Measurements from ENCODE around the gene EFS. TPM values are rescaled to one million over a fixed set of nuclear protein-coding genes. Genes with fewer than 3 reads are reported as not detected.
"Not testable (repeated sequence)": the region's sequence is repeated elsewhere in the genome, so short reads cannot be mapped to it uniquely, and the experiment has no call there.

Gene EFS
- polyA plus RNA-seq, 4 donors = 0.54 to 11.5 (median 1.8) TPM

GRCh38 chr14:23402296-23403138, 37.5 kb upstream of the EFS start:
- no peak for FAIRE-seq
- no peak for DNase-seq
- no peaks in the 10 kb centered on the region for H3K4me1 ChIP-seq (ENCODE audit: control insufficient read depth in 3 of 3, insufficient read depth in 2 of 3, low read depth in 1 of 3, low read length in 2 of 3)
- no peaks in the 10 kb centered on the region for H3K9me3 ChIP-seq (ENCODE audit: control insufficient read depth in 2 of 2, insufficient read depth in 1 of 2, low read depth in 1 of 2, low read length in 1 of 2)
- H3K27me3 ChIP-seq (ENCODE audit: control insufficient read depth in 3 of 3, insufficient read depth in 3 of 3, low read length in 3 of 3) = peaks cover 0 to 15% (median 0%) of the 10 kb centered on the region in 3 donors
- no peak overlapping the region for H3K4me3 ChIP-seq (ENCODE audit: low read depth in 1 of 3, low read length in 3 of 3)
- no peaks in the 10 kb centered on the region for H3K36me3 ChIP-seq (ENCODE audit: control insufficient read depth in 3 of 3, insufficient read depth in 2 of 3, low read depth in 1 of 3, low read length in 3 of 3)
- 53 to 67% (median 67%) methylated on average over 24 to 25 of the region's 25 CpGs for WGBS, 3 donors
- no peak overlapping the region for H3K27ac ChIP-seq (ENCODE audit: low read depth in 1 of 3, low read length in 2 of 3)

- no peak for FAIRE-seq
- Histone ChIP-seq H3K4me1 (ENCODE audit: control insufficient read depth in 3 of 3, insufficient read depth in 2 of 3, low read depth in 1 of 3, low read length in 2 of 3) (no peaks in the 10 kb centered on the region), H3K36me3 (ENCODE audit: control insufficient read depth in 3 of 3, insufficient read depth in 2 of 3, low read depth in 1 of 3, low read length in 3 of 3) (no peaks in the 10 kb centered on the region), H3K27me3 (ENCODE audit: control insufficient read depth in 3 of 3, insufficient read depth in 3 of 3, low read length in 3 of 3) (peaks cover 0 to 15% (median 0%) of the 10 kb centered on the region in 3 donors), H3K9me3 (ENCODE audit: control insufficient read depth in 2 of 2, insufficient read depth in 1 of 2, low read depth in 1 of 2, low read length in 1 of 2) (no peaks in the 10 kb centered on the region), H3K27ac (ENCODE audit: low read depth in 1 of 3, low read length in 2 of 3) (no peak overlapping the region), H3K4me3 (ENCODE audit: low read depth in 1 of 3, low read length in 3 of 3) (no peak overlapping the region)
- WGBS, 3 donors = 69 to 79% (median 76%) methylated on average over 4 of the region's 4 CpGs
- no peak for DNase-seq
Measured at GRCh38 chr14:23401291-23401690, 36.3 kb upstream of the EFS start.

- 82 to 87% (median 86%) methylated on average over 16 of the region's 16 CpGs for WGBS, 3 donors
- H3K27ac ChIP-seq (ENCODE audit: low read depth in 1 of 3, low read length in 2 of 3); H3K9me3 ChIP-seq (ENCODE audit: control insufficient read depth in 2 of 2, insufficient read depth in 1 of 2, low read depth in 1 of 2, low read length in 1 of 2); H3K4me1 ChIP-seq (ENCODE audit: control insufficient read depth in 3 of 3, insufficient read depth in 2 of 3, low read depth in 1 of 3, low read length in 2 of 3); FAIRE-seq; DNase-seq; H3K4me3 ChIP-seq (ENCODE audit: low read depth in 1 of 3, low read length in 3 of 3); H3K36me3 ChIP-seq (ENCODE audit: control insufficient read depth in 3 of 3, insufficient read depth in 2 of 3, low read depth in 1 of 3, low read length in 3 of 3): not testable (repeated sequence)
- H3K27me3 ChIP-seq (ENCODE audit: control insufficient read depth in 3 of 3, insufficient read depth in 3 of 3, low read length in 3 of 3) = peaks cover 0 to 13% (median 0%) of the 10 kb centered on the region in 3 donors
Measured at GRCh38 chr14:23400496-23401149, 35.7 kb upstream of the EFS start.

- Histone ChIP-seq H3K27me3 (ENCODE audit: control insufficient read depth in 3 of 3, insufficient read depth in 3 of 3, low read length in 3 of 3) (peaks cover 0 to 13% (median 0%) of the 10 kb centered on the region in 3 donors), H3K4me1 (ENCODE audit: control insufficient read depth in 3 of 3, insufficient read depth in 2 of 3, low read depth in 1 of 3, low read length in 2 of 3) (no peaks in the 10 kb centered on the region), H3K9me3 (ENCODE audit: control insufficient read depth in 2 of 2, insufficient read depth in 1 of 2, low read depth in 1 of 2, low read length in 1 of 2) (no peaks in the 10 kb centered on the region), H3K27ac (ENCODE audit: low read depth in 1 of 3, low read length in 2 of 3) (no peak overlapping the region), H3K4me3 (ENCODE audit: low read depth in 1 of 3, low read length in 3 of 3) (no peak overlapping the region), H3K36me3 (ENCODE audit: control insufficient read depth in 3 of 3, insufficient read depth in 2 of 3, low read depth in 1 of 3, low read length in 3 of 3) (no peaks in the 10 kb centered on the region)
- FAIRE-seq = no peak
- WGBS, 3 donors = 79 to 86% (median 86%) methylated on average over 6 of the region's 6 CpGs
- DNase-seq = no peak
Measured at GRCh38 chr14:23399591-23399990, 34.6 kb upstream of the EFS start.

- no peak for FAIRE-seq
- 87 to 96% (median 89%) methylated on average over 3 of the region's 3 CpGs for WGBS, 3 donors
- no peak overlapping the region for H3K4me3 ChIP-seq (ENCODE audit: low read depth in 1 of 3, low read length in 3 of 3)
Measured at GRCh38 chr14:23399136-23399535, 34.2 kb upstream of the EFS start.

GRCh38 chr14:23398348-23398747, 33.4 kb upstream of the EFS start:
- no peaks in the 10 kb centered on the region for H3K4me1 ChIP-seq (ENCODE audit: control insufficient read depth in 3 of 3, insufficient read depth in 2 of 3, low read depth in 1 of 3, low read length in 2 of 3)
- H3K36me3 ChIP-seq (ENCODE audit: control insufficient read depth in 3 of 3, insufficient read depth in 2 of 3, low read depth in 1 of 3, low read length in 3 of 3) = no peaks in the 10 kb centered on the region
- no peak for DNase-seq
- no peak overlapping the region for H3K27ac ChIP-seq (ENCODE audit: low read depth in 1 of 3, low read length in 2 of 3)
- 74 to 86% (median 82%) methylated on average over 4 of the region's 4 CpGs for WGBS, 3 donors
- no peak for FAIRE-seq
- H3K9me3 ChIP-seq (ENCODE audit: control insufficient read depth in 2 of 2, insufficient read depth in 1 of 2, low read depth in 1 of 2, low read length in 1 of 2) = no peaks in the 10 kb centered on the region
- H3K27me3 ChIP-seq (ENCODE audit: control insufficient read depth in 3 of 3, insufficient read depth in 3 of 3, low read length in 3 of 3) = peaks cover 0 to 14% (median 0%) of the 10 kb centered on the region in 3 donors
- H3K4me3 ChIP-seq (ENCODE audit: low read depth in 1 of 3, low read length in 3 of 3) = no peak overlapping the region

More at GRCh38 chr14:23399136-23399535, 34.2 kb upstream of the EFS start:
- DNase-seq = no peak
- no peaks in the 10 kb centered on the region for H3K4me1 ChIP-seq (ENCODE audit: control insufficient read depth in 3 of 3, insufficient read depth in 2 of 3, low read depth in 1 of 3, low read length in 2 of 3)
- no peaks in the 10 kb centered on the region for H3K36me3 ChIP-seq (ENCODE audit: control insufficient read depth in 3 of 3, insufficient read depth in 2 of 3, low read depth in 1 of 3, low read length in 3 of 3)
- H3K27me3 ChIP-seq (ENCODE audit: control insufficient read depth in 3 of 3, insufficient read depth in 3 of 3, low read length in 3 of 3) = peaks cover 0 to 13% (median 0%) of the 10 kb centered on the region in 3 donors
- no peaks in the 10 kb centered on the region for H3K9me3 ChIP-seq (ENCODE audit: control insufficient read depth in 2 of 2, insufficient read depth in 1 of 2, low read depth in 1 of 2, low read length in 1 of 2)
- H3K27ac ChIP-seq (ENCODE audit: low read depth in 1 of 3, low read length in 2 of 3) = no peak overlapping the region

- Histone ChIP-seq H3K27ac (ENCODE audit: low read depth in 1 of 3, low read length in 2 of 3) (no peak overlapping the region), H3K36me3 (ENCODE audit: control insufficient read depth in 3 of 3, insufficient read depth in 2 of 3, low read depth in 1 of 3, low read length in 3 of 3) (no peaks in the 10 kb centered on the region), H3K9me3 (ENCODE audit: control insufficient read depth in 2 of 2, insufficient read depth in 1 of 2, low read depth in 1 of 2, low read length in 1 of 2) (no peaks in the 10 kb centered on the region), H3K27me3 (ENCODE audit: control insufficient read depth in 3 of 3, insufficient read depth in 3 of 3, low read length in 3 of 3) (peaks cover 0 to 9% (median 0%) of the 10 kb centered on the region in 3 donors), H3K4me1 (ENCODE audit: control insufficient read depth in 3 of 3, insufficient read depth in 2 of 3, low read depth in 1 of 3, low read length in 2 of 3) (no peaks in the 10 kb centered on the region), H3K4me3 (ENCODE audit: low read depth in 1 of 3, low read length in 3 of 3) (no peak overlapping the region)
- 92 to 94% (median 92%) methylated on average over 10 of the region's 10 CpGs for WGBS, 3 donors
- DNase-seq = no peak
- FAIRE-seq = no peak
Measured at GRCh38 chr14:23396781-23397407, 31.9 kb upstream of the EFS start.

- Histone ChIP-seq H3K27ac (ENCODE audit: low read depth in 1 of 3, low read length in 2 of 3) (no peak overlapping the region), H3K4me3 (ENCODE audit: low read depth in 1 of 3, low read length in 3 of 3) (no peak overlapping the region), H3K4me1 (ENCODE audit: control insufficient read depth in 3 of 3, insufficient read depth in 2 of 3, low read depth in 1 of 3, low read length in 2 of 3) (no peaks in the 10 kb centered on the region), H3K36me3 (ENCODE audit: control insufficient read depth in 3 of 3, insufficient read depth in 2 of 3, low read depth in 1 of 3, low read length in 3 of 3) (no peaks in the 10 kb centered on the region), H3K27me3 (ENCODE audit: control insufficient read depth in 3 of 3, insufficient read depth in 3 of 3, low read length in 3 of 3) (peaks cover 0 to 8% (median 0%) of the 10 kb centered on the region in 3 donors), H3K9me3 (ENCODE audit: control insufficient read depth in 2 of 2, insufficient read depth in 1 of 2, low read depth in 1 of 2, low read length in 1 of 2) (no peaks in the 10 kb centered on the region)
- FAIRE-seq (no peak), DNase-seq (no peak)
- WGBS, 3 donors = 88 to 95% (median 91%) methylated on average over 10 of the region's 10 CpGs
Measured at GRCh38 chr14:23396126-23396525, 31.2 kb upstream of the EFS start.
